H1 (cell line): ENCODE measurements around the gene FBXW8. TPM values are rescaled to one million over a fixed set of nuclear protein-coding genes. Genes with fewer than 3 reads are reported as not detected.
A peak's percentile ranks its signal among the peaks of the same experiment; 100 is the strongest.

Source experiments
- CTCF ChIA-PET: fragments of 300-600 bp; sonication (Branson Sonifier 250); formaldehyde crosslinking; loops from one replicate; lab custom pipeline; 2021; ENCODE audit not compliant: partially characterized antibody; lab: Charles Lee
- POLR2A ChIA-PET: fragments of 300-600 bp; sonication (Branson Sonifier 250); formaldehyde crosslinking; loops from one replicate; lab custom pipeline; 2021; ENCODE audit warnings: inconsistent platforms; ENCODE audit not compliant: partially characterized antibody; lab: Charles Lee
- DNase-seq, 2 experiments: peaks; one replicate each; pipeline versions ENCODE4 v3.0.0 to v3.0.0-alpha.2; 2010 to 2022; ENCODE audit warnings: low spot score in 2 of 2, low read depth in 1 of 2, mixed read lengths in 1 of 2
- FAIRE-seq: peaks from 2 replicates; lab custom pipeline; 2011; peaks lifted over from hg19 to GRCh38; lab: Jason Lieb, UNC
- H2AFZ ChIP-seq: 2 replicates; pipeline ENCODE4 v1.8.1; 2012; ENCODE audit warnings: low read length, inconsistent platforms
- H2AK5ac ChIP-seq: 2 replicates; pipeline ENCODE4 v1.6.1; 2013; ENCODE audit warnings: low read depth, low read length
- H2BK120ac ChIP-seq: replicated peaks from 2 replicates; pipeline ENCODE3; 2013; ENCODE audit warnings: low read depth, low read length, inconsistent platforms
- H2BK12ac ChIP-seq: 2 replicates; pipeline ENCODE4 v1.6.1; 2013; ENCODE audit warnings: low read depth, low read length
- H2BK15ac ChIP-seq: 2 replicates; pipeline ENCODE4 v1.6.1; 2013; ENCODE audit warnings: low read length
- H2BK20ac ChIP-seq: 2 replicates; pipeline ENCODE4 v1.6.1; 2013; ENCODE audit warnings: low read length
- H2BK5ac ChIP-seq: 2 replicates; pipeline ENCODE4 v1.6.1; 2013; ENCODE audit warnings: low read depth, low read length
- H3K14ac ChIP-seq: 2 replicates; pipeline ENCODE4 v1.6.1; 2013; ENCODE audit warnings: inconsistent platforms; ENCODE audit not compliant: insufficient read length
- H3K18ac ChIP-seq: 2 replicates; pipeline ENCODE4 v1.6.1; 2013; ENCODE audit warnings: low read length; ENCODE audit errors: extremely low read depth
- H3K23ac ChIP-seq: 2 replicates; pipeline ENCODE4 v1.6.1; 2013; ENCODE audit warnings: inconsistent platforms; ENCODE audit not compliant: insufficient read length
- H3K23me2 ChIP-seq: 2 replicates; pipeline ENCODE4 v1.6.1; 2013; ENCODE audit warnings: low read depth, low read length
- H3K27ac ChIP-seq: 2 replicates; pipeline ENCODE4 v1.6.1; 2011; ENCODE audit warnings: low read depth, low read length, inconsistent platforms
- H3K27me3 ChIP-seq, 4 experiments: replicated peaks in 1 of 4; 1 replicate in 1 of 4; 2 replicates in 3 of 4; pipeline versions ENCODE4 v1.6.1 to v1.8.1; 2011 to 2013; ENCODE audit warnings: low read length in 3 of 4, mild to moderate bottlenecking in 3 of 4, inconsistent platforms in 2 of 4, mixed read lengths in 2 of 4, moderate library complexity in 1 of 4; ENCODE audit not compliant: control insufficient read depth in 3 of 4, insufficient read depth in 3 of 4; ENCODE audit errors: extremely low read depth in 1 of 4
- H3K36me3 ChIP-seq, 4 experiments: 2 replicates each; pipeline versions ENCODE4 v1.6.1 to v1.8.1; 2011 to 2013; ENCODE audit warnings: mild to moderate bottlenecking in 4 of 4, low read length in 3 of 4, moderate library complexity in 2 of 4, control low read depth in 1 of 4, inconsistent platforms in 1 of 4; ENCODE audit not compliant: insufficient read depth in 4 of 4, control insufficient read depth in 2 of 4
- H3K4ac ChIP-seq: replicated peaks from 2 replicates; pipeline ENCODE3; 2013; ENCODE audit warnings: low read length, low read depth, mixed read lengths, inconsistent platforms; ENCODE audit not compliant: insufficient read length
- H3K4me1 ChIP-seq, 4 experiments: replicated peaks in 1 of 4; 1 replicate in 1 of 4; 2 replicates in 3 of 4; pipeline versions ENCODE4 v1.6.1 to v1.8.1; 2011 to 2013; ENCODE audit warnings: low read length in 3 of 4, inconsistent platforms in 2 of 4, mixed read lengths in 1 of 4; ENCODE audit not compliant: insufficient read depth in 4 of 4, control insufficient read depth in 3 of 4
- H3K4me2 ChIP-seq, 2 experiments: 2 replicates each; pipeline versions ENCODE4 v1.6.1 to v1.8.1; 2011 to 2013; ENCODE audit warnings: low read depth in 2 of 2, low read length in 2 of 2, control low read depth in 1 of 2, inconsistent platforms in 1 of 2, mild to moderate bottlenecking in 1 of 2; ENCODE audit not compliant: insufficient read depth in 1 of 2
- H3K4me3 ChIP-seq, 4 experiments: fragments of 200-600, 300-600 bp in 1 of 4; sonication (generic), shearing (Covaris generic), sonication (Bioruptor Twin) in 1 of 4; 2 replicates each; pipeline versions ENCODE4 v1.5.1 to v1.8.1; 2011 to 2016; ENCODE audit warnings: low read length in 4 of 4, low read depth in 3 of 4, control low read depth in 2 of 4, inconsistent platforms in 2 of 4, mild to moderate bottlenecking in 2 of 4, mixed read lengths in 1 of 4, moderate library complexity in 1 of 4; ENCODE audit not compliant: insufficient read depth in 2 of 4; ENCODE audit errors: extremely low read depth in 1 of 4
- H3K56ac ChIP-seq: replicated peaks from 2 replicates; pipeline ENCODE3; 2013; ENCODE audit warnings: low read depth, mild to moderate bottlenecking, mixed read lengths, low read length, inconsistent platforms; ENCODE audit not compliant: insufficient read length
- H3K79me1 ChIP-seq: 2 replicates; pipeline ENCODE4 v1.6.1; 2013; ENCODE audit warnings: low read depth, low read length, control low read depth
- H3K79me2 ChIP-seq, 2 experiments: 2 replicates each; pipeline versions ENCODE4 v1.6.1 to v1.8.1; 2012 to 2013; ENCODE audit warnings: low read length in 2 of 2, mild to moderate bottlenecking in 2 of 2, inconsistent platforms in 1 of 2; ENCODE audit not compliant: insufficient read depth in 2 of 2, control insufficient read depth in 1 of 2
- H3K9ac ChIP-seq, 4 experiments: replicated peaks in 1 of 4; 1 replicate in 1 of 4; 2 replicates in 3 of 4; pipeline versions ENCODE4 v1.6.1 to v1.8.1; 2011 to 2013; ENCODE audit warnings: low read depth in 3 of 4, low read length in 3 of 4, control low read depth in 2 of 4, mild to moderate bottlenecking in 2 of 4, moderate library complexity in 2 of 4, inconsistent platforms in 1 of 4; ENCODE audit errors: extremely low read depth in 1 of 4
- H3K9me3 ChIP-seq, 2 experiments: 2 replicates each; pipeline versions ENCODE4 v1.6.1 to v1.8.1; 2012 to 2013; ENCODE audit warnings: mild to moderate bottlenecking in 2 of 2, moderate library complexity in 2 of 2, control low read depth in 1 of 2, inconsistent platforms in 1 of 2, low read depth in 1 of 2, low read length in 1 of 2, mixed read lengths in 1 of 2; ENCODE audit not compliant: insufficient read depth in 2 of 2
- H4K20me1 ChIP-seq, 2 experiments: replicated peaks in 1 of 2; 2 replicates each; pipeline versions ENCODE3 to v1.8.1; 2011 to 2013; ENCODE audit warnings: inconsistent platforms in 2 of 2, low read length in 2 of 2, mild to moderate bottlenecking in 1 of 2; ENCODE audit not compliant: insufficient read depth in 2 of 2, control insufficient read depth in 1 of 2
- H4K5ac ChIP-seq: 2 replicates; pipeline ENCODE4 v1.6.1; 2013; ENCODE audit warnings: low read length, low read depth, mixed read lengths, inconsistent platforms; ENCODE audit not compliant: insufficient read length
- H4K8ac ChIP-seq: 2 replicates; pipeline ENCODE4 v1.8.0; 2013; ENCODE audit warnings: mild to moderate bottlenecking, moderate library complexity, low read length, inconsistent platforms; ENCODE audit not compliant: insufficient read depth; ENCODE audit errors: extremely low read depth
- H4K91ac ChIP-seq: replicated peaks from 2 replicates; pipeline ENCODE3; 2013; ENCODE audit warnings: low read length, mixed read lengths, inconsistent platforms; ENCODE audit not compliant: insufficient read length
- ASH2L ChIP-seq: fragments of 200-600, 300-600 bp; sonication (generic); IDR thresholded peaks from one replicate; pipeline ENCODE4 v1.7.1; 2017; ENCODE audit warnings: low read length
- CBX8 ChIP-seq: fragments of 300-800, 300-1000 bp; sonication (generic); IDR thresholded peaks from 2 replicates; pipeline ENCODE4 v1.7.1; 2016; ENCODE audit warnings: low read depth, low read length, borderline replicate concordance
- KDM4A ChIP-seq: IDR thresholded peaks from one replicate; pipeline ENCODE4 v1.7.1; 2012; ENCODE audit warnings: low read depth, mild to moderate bottlenecking, moderate library complexity, low read length, inconsistent platforms; ENCODE audit not compliant: severe bottlenecking
- MAFK ChIP-seq: IDR thresholded peaks from 2 replicates; pipeline ENCODE4 v1.6.1; 2012; ENCODE audit warnings: low read depth, mild to moderate bottlenecking, improper control_type of control experiment, low read length
- POLR2A ChIP-seq, 2 experiments: IDR thresholded peaks; 1 replicate in 1 of 2; 2 replicates in 1 of 2; pipeline ENCODE4 v1.6.1; 2011; ENCODE audit warnings: low read depth in 2 of 2, low read length in 2 of 2, mild to moderate bottlenecking in 2 of 2; ENCODE audit errors: control extremely low read depth in 1 of 2
- SIN3A ChIP-seq, 2 experiments: IDR thresholded peaks in 1 of 2; conservative IDR thresholded peaks in 1 of 2; 2 replicates each; pipeline ENCODE4 v1.6.1; 2011 to 2012; ENCODE audit warnings: low read length in 2 of 2, improper control_type of control experiment in 1 of 2, low read depth in 1 of 2, mild to moderate bottlenecking in 1 of 2
- SIX5 ChIP-seq: IDR thresholded peaks from 2 replicates; pipeline ENCODE4 v1.6.1; 2011; ENCODE audit warnings: mild to moderate bottlenecking, low read depth, low read length
- SUZ12 ChIP-seq: fragments of 200-600 bp; sonication (generic); IDR thresholded peaks from 2 replicates; pipeline ENCODE4 v1.6.1; 2012; ENCODE audit warnings: mild to moderate bottlenecking, inconsistent platforms, low read length, moderate library complexity, mixed read lengths
- TBP ChIP-seq: IDR thresholded peaks from 2 replicates; pipeline ENCODE4 v1.6.1; 2011; ENCODE audit warnings: low read depth, low read length, improper control_type of control experiment
- WGBS, 2 experiments: shearing (Covaris generic) in 1 of 2; methylation state at CpG; one replicate each; pipeline versions ENCODE4 v1.1.6 to v1.1.7; 2013 to 2015; ENCODE audit warnings: low lambda C conversion rate in 2 of 2, mixed read lengths in 2 of 2, inconsistent platforms in 1 of 2, low coverage in 1 of 2, missing lambda C conversion rate in 1 of 2; ENCODE audit not compliant: insufficient replicate concordance in 2 of 2, insufficient coverage in 1 of 2, insufficient read length in 1 of 2; ENCODE audit errors: extremely low coverage in 1 of 2, missing lambda C conversion rate in 1 of 2; 5-methylcytosine and 5-hydroxymethylcytosine counted together
- polyA plus RNA-seq, 7 experiments: library from polyadenylated mRNA; depleted of rRNA in 3 of 7; stranded (reverse) in 5 of 7; unstranded in 2 of 7; fragments of >200 nt in 5 of 7; fragments of 200-250 nt in 2 of 7; gene quantifications; 1 replicate in 5 of 7; 2 replicates in 1 of 7; 4 replicates in 1 of 7; pipeline versions ENCODE4 v1.2.1 to v1.2.3, GENCODE V29; 2011 to 2013; ENCODE audit warnings: missing spikeins in 2 of 7, mixed read lengths in 2 of 7
- total RNA-seq: library from RNA; stranded (reverse); fragmentation: NEBNext Ultra II Directional; extraction: Animal tissue kit (Norgen Biotek cat#: 25700); gene quantifications from 2 replicates; pipeline ENCODE4 v1.2.1, GENCODE V29; 2021
- TF ChIP-seq, protein P1 (sequence below): IDR thresholded peaks from 2 replicates; pipeline ENCODE4 v1.6.1; 2012; ENCODE audit warnings: low read length, inconsistent platforms
- TF ChIP-seq, protein P2 (sequence below): IDR thresholded peaks from 2 replicates; pipeline ENCODE4 v1.6.1; 2011; ENCODE audit warnings: low read depth, mild to moderate bottlenecking, low read length; ENCODE audit not compliant: insufficient read depth

Gene FBXW8
- total and polyA plus RNA-seq, 2 of the 8 experiments (the other 6 are each of a cell fraction or from before 2014, with no cell fraction given): 15.8 to 16.0 TPM

DNA sequence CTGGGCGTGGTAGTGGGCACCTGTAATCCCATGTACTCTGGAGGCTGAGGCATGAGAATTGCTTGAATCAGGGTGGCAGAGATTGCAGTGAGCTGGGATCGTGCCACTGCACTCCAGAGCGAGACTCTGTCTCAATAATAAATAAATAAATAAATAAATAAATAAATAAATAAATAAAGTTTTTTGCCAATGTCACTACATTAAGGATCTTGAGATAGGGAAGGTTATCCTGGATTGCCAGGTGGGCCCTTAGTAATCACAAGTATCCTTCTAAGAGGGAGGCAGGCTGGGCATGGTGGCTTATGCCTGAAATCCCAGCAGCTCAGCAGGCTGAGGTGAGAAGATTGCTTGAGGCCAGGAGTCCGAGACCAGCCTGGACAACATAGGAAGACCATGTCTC lies 4.5 kb upstream of the FBXW8 start:
- CTCF ChIA-PET: interaction anchor here (1.3 to 2.8 kb wide), 2 partner anchors 8 to 21 kb away, joined by 3 to 10 read pairs; no protein-coding TSS in a partner anchor
- Histone ChIP-seq H3K36me3 (no peaks in the 10 kb centered on the region), H3K14ac (no peak overlapping the region), H2BK120ac (no peak overlapping the region), H2AFZ (no peak overlapping the region), H3K9ac (no peak overlapping the region), H3K56ac (no peak overlapping the region), H2BK12ac (no peak overlapping the region), H3K79me2 (peaks cover 0 to 4% of the 10 kb centered on the region in 2 experiments; a peak in 1 of 4 replicates), H2BK15ac (no peak overlapping the region), H3K23me2 (no peaks in the 10 kb centered on the region), H4K20me1 (no peaks in the 10 kb centered on the region), H3K27me3 (no peaks in the 10 kb centered on the region), H3K4me1 (no peaks in the 10 kb centered on the region; a peak in 1 of 7 replicates), H2BK5ac (no peak overlapping the region), H3K4ac (no peak overlapping the region), H3K18ac (no peak overlapping the region), H2BK20ac (0 out of 2 replicates have a peak overlapping the region, but pooled peaks have one; percentile 61), H4K5ac (no peak overlapping the region), H3K79me1 (no peaks in the 10 kb centered on the region), H4K91ac (no peak overlapping the region), H3K4me2 (no peak overlapping the region), H3K23ac (no peak overlapping the region), H4K8ac (no peak overlapping the region), H3K27ac (no peak overlapping the region), H3K4me3 (no peak overlapping the region), H2AK5ac (no peak overlapping the region), H3K9me3 (no peaks in the 10 kb centered on the region)
- no peak for FAIRE-seq
- DNase-seq: no peak
- 88% methylated on average over 4 of the region's 4 CpGs; no CpG with 5 or more reads in 1 of the 2 experiments for WGBS, 2 experiments
- POLR2A ChIA-PET: interaction anchor here (0.7 to 0.9 kb wide), 2 partner anchors 14 to 28 kb away, joined by 3 to 4 read pairs; no protein-coding TSS in a partner anchor
- TF ChIP-seq KDM4A (no peak), SIN3A (conservative IDR thresholded peaks at IDR 0.05 in 1 of 2, IDR thresholded peaks at IDR 0.05 in 1 of 2; ENCODE audit: low read depth in 1 of 2, low read length in 2 of 2) (no peak), CBX8 (no peak), SUZ12 (no peak), MAFK (no peak), TBP (no peak), SIX5 (no peak), ASH2L (no peak), POLR2A (IDR thresholded peaks at IDR 0.05; ENCODE audit: control extremely low read depth in 1 of 2, low read depth in 2 of 2, low read length in 2 of 2) (no peak)
- TF ChIP-seq, protein P1, sequence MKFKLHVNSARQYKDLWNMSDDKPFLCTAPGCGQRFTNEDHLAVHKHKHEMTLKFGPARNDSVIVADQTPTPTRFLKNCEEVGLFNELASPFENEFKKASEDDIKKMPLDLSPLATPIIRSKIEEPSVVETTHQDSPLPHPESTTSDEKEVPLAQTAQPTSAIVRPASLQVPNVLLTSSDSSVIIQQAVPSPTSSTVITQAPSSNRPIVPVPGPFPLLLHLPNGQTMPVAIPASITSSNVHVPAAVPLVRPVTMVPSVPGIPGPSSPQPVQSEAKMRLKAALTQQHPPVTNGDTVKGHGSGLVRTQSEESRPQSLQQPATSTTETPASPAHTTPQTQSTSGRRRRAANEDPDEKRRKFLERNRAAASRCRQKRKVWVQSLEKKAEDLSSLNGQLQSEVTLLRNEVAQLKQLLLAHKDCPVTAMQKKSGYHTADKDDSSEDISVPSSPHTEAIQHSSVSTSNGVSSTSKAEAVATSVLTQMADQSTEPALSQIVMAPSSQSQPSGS: no peak
- TF ChIP-seq, protein P2, sequence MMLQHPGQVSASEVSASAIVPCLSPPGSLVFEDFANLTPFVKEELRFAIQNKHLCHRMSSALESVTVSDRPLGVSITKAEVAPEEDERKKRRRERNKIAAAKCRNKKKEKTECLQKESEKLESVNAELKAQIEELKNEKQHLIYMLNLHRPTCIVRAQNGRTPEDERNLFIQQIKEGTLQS: no peak
